Type B pancreatic cell (in vitro differentiated cells): Measurements from ENCODE around the gene KIAA1671. TPM values are rescaled to one million over a fixed set of nuclear protein-coding genes. Genes with fewer than 3 reads are reported as not detected.

Source experiments
- DNase-seq: peaks from one replicate; pipeline ENCODE4 v3.0.0; 2021; ENCODE audit warnings: mixed read lengths; ENCODE audit not compliant: unreplicated experiment; ENCODE audit errors: extremely low spot score
- H3K27ac Mint-ChIP-seq: 2 replicates; pipeline ENCODE4 v1.8.0; 2021; ENCODE audit warnings: mild to moderate bottlenecking, mixed read lengths
- H3K27me3 Mint-ChIP-seq: 2 replicates; pipeline ENCODE4 v1.8.0; 2021; ENCODE audit warnings: mixed read lengths
- H3K36me3 Mint-ChIP-seq: 2 replicates; pipeline ENCODE4 v1.8.0; 2021; ENCODE audit warnings: mixed read lengths
- H3K4me1 Mint-ChIP-seq: one replicate; pipeline ENCODE4 v1.8.0; 2021; ENCODE audit warnings: mixed read lengths; ENCODE audit not compliant: unreplicated experiment
- H3K4me3 Mint-ChIP-seq: 2 replicates; pipeline ENCODE4 v1.8.0; 2021; ENCODE audit warnings: mild to moderate bottlenecking, mixed read lengths
- H3K9me3 Mint-ChIP-seq: 2 replicates; pipeline ENCODE4 v1.8.0; 2021; ENCODE audit warnings: mixed read lengths
- total RNA-seq: library from RNA; stranded (reverse); gene quantifications from 2 replicates; pipeline ENCODE4 v1.2.1, GENCODE V29; 2021; ENCODE audit warnings: low replicate concordance
- TF ChIP-seq, protein P1 (sequence below): fragments of 200-600 bp; sonication (generic); conservative IDR thresholded peaks from 2 replicates; pipeline ENCODE4 v1.5.0; 2021; ENCODE audit warnings: antibody characterized with exemption, mild to moderate bottlenecking

The KIAA1671 gene
- total RNA-seq, 1 donor from 2014 or later = 22.9 TPM

DNA sequence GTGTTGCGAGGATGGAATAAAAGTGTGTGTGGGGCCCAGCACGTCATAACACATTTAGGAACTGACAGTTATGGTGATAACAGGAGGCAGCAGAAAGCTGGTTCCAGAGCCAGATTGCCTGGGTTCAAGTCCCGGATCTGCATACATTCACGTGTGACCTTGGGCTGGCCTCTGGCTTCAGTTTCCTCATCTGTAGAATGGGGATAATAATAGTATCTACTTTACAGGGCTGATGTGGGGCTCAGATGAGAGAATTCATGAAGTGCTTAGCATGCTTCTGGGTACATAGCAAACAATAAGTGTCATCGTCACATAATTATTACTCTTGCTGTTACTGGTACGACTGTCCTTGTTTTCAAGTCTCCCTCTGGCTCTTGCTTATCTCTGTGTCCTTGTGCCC, 97.3 kb downstream of the KIAA1671 start:
- no peak for DNase-seq
- TF ChIP-seq, protein P1, sequence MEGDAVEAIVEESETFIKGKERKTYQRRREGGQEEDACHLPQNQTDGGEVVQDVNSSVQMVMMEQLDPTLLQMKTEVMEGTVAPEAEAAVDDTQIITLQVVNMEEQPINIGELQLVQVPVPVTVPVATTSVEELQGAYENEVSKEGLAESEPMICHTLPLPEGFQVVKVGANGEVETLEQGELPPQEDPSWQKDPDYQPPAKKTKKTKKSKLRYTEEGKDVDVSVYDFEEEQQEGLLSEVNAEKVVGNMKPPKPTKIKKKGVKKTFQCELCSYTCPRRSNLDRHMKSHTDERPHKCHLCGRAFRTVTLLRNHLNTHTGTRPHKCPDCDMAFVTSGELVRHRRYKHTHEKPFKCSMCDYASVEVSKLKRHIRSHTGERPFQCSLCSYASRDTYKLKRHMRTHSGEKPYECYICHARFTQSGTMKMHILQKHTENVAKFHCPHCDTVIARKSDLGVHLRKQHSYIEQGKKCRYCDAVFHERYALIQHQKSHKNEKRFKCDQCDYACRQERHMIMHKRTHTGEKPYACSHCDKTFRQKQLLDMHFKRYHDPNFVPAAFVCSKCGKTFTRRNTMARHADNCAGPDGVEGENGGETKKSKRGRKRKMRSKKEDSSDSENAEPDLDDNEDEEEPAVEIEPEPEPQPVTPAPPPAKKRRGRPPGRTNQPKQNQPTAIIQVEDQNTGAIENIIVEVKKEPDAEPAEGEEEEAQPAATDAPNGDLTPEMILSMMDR = no peak
- H3K36me3 Mint-ChIP-seq = peaks cover 11% of the 10 kb centered on the region
- H3K4me3 Mint-ChIP-seq = no peak overlapping the region
- H3K9me3 Mint-ChIP-seq = no peaks in the 10 kb centered on the region
- peaks cover under 1% of the 10 kb centered on the region for H3K4me1 Mint-ChIP-seq
- H3K27ac Mint-ChIP-seq = no peak overlapping the region
- H3K27me3 Mint-ChIP-seq = no peaks in the 10 kb centered on the region

DNA sequence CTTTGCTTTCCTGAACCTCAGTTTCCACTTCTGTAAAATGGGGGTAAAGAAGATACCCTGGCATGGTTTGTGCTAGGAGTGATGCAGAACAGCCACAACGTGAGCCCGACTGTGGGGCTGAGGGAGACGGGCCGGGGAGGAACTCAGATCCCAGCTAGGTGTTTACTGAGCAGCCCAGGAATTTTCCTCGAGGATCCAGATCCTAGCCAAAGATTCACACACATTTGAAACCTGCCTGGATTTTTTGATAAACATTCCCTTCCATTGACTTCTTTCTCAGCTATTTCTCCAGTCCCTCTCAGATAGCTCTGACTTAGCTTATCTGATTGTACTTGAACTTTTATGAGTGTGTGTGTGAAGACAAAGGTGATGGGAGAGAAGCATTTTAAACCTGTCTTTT, 98.0 kb downstream of the KIAA1671 start:
- TF ChIP-seq, protein P1 = no peak
- H3K27me3 Mint-ChIP-seq = no peaks in the 10 kb centered on the region

DNA sequence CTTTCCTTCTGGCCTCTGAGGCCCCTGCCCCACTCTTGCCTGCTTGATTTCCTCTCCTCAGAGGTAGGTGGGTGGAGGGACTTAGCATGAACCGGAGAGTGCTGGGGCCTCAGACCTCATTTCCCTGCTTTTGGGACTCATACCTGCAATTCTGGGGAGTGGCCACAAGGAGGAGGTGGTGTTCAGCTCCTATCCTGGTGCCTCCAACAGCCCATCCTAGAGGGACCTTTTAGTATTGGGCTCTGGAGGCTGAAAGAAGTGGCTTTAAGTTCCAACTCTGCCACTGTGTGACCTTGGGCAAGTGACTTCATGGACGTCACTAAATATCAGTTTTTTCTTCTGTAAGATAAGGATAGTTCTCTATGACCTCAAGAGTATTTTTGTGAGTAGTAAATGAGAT, 98.6 kb downstream of the KIAA1671 start:
- H3K27me3 Mint-ChIP-seq = no peaks in the 10 kb centered on the region
- H3K4me1 Mint-ChIP-seq = peaks cover 5% of the 10 kb centered on the region
- TF ChIP-seq, protein P1 = peak; percentile 69
- no peaks in the 10 kb centered on the region for H3K9me3 Mint-ChIP-seq
- H3K4me3 Mint-ChIP-seq = no peak overlapping the region
- H3K36me3 Mint-ChIP-seq = peaks cover 11% of the 10 kb centered on the region
- no peak overlapping the region for H3K27ac Mint-ChIP-seq
- no peak for DNase-seq

More for the DNA sequence above, 98.0 kb downstream of the KIAA1671 start:
- H3K9me3 Mint-ChIP-seq = no peaks in the 10 kb centered on the region
- no peak for DNase-seq
- H3K4me1 Mint-ChIP-seq = peaks cover 5% of the 10 kb centered on the region
- H3K36me3 Mint-ChIP-seq = peaks cover 11% of the 10 kb centered on the region
- no peak overlapping the region for H3K4me3 Mint-ChIP-seq
- no peak overlapping the region for H3K27ac Mint-ChIP-seq

DNA sequence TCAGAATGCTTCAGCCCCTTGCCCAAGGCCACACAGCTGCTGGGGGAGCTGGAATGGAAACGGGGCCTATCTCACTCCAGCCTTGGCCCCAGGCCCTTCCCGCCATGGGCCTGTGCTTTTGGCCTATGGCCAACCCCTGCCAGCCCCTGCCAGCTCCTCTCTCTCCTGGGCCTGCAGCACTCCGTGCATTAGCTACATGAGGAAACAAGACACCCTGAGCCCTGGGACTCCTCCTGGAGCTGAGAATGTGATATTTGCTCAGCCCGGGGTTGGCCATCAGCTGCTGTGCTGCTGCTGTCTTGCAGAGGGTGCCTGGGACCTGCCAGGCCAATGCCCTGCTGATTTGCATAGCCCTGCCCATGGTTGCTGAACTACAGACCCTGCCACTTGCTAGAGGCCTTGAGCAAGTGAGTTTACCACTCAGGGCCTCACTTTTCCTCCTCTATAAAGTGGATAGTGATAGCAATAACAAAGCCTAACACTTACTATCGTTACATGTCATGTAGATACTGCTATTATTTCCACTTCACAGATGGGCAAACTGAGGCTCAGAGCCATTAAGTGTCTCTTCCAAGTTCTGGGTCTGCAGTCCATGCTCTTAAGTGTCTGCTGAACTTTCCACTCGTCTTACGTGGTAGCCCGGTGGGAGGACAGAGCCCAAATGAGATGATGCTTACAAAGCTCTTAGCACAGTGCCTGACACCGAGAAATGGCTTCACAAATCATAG, 99.6 kb downstream of the KIAA1671 start:
- no peak for DNase-seq
- Mint-ChIP-seq H3K9me3 (no peaks in the 10 kb centered on the region), H3K4me3 (no peak overlapping the region), H3K36me3 (peaks cover 11% of the 10 kb centered on the region), H3K4me1 (peaks cover 5% of the 10 kb centered on the region), H3K27ac (no peak overlapping the region), H3K27me3 (no peaks in the 10 kb centered on the region)
- TF ChIP-seq, protein P1 = no peak

- Mint-ChIP-seq H3K9me3 (no peaks in the 10 kb centered on the region), H3K36me3 (peaks cover 11% of the 10 kb centered on the region), H3K4me3 (no peak overlapping the region), H3K27ac (peak overlapping the region; percentile 49), H3K4me1 (peaks cover 5% of the 10 kb centered on the region), H3K27me3 (no peaks in the 10 kb centered on the region)
- TF ChIP-seq, protein P1 = no peak
- DNase-seq = no peak
Observed at GRCh38 chr22:25053153-25053805, 100.8 kb downstream of the KIAA1671 start.
